HG02943 (cell line): ENCODE measurements around the gene PLCB4.
"Not testable (repeated sequence)": the region's sequence is repeated elsewhere in the genome, so short reads cannot be mapped to it uniquely, and the experiment has no call there.

Experiments
- ATAC-seq: cut with Tn5 transposase; IDR thresholded peaks from one replicate; pipeline ENCODE4 v1.9.1; 2021; ENCODE audit warnings: mild to moderate bottlenecking, low read depth, moderate library complexity; ENCODE audit not compliant: unreplicated experiment

Gene PLCB4

DNA sequence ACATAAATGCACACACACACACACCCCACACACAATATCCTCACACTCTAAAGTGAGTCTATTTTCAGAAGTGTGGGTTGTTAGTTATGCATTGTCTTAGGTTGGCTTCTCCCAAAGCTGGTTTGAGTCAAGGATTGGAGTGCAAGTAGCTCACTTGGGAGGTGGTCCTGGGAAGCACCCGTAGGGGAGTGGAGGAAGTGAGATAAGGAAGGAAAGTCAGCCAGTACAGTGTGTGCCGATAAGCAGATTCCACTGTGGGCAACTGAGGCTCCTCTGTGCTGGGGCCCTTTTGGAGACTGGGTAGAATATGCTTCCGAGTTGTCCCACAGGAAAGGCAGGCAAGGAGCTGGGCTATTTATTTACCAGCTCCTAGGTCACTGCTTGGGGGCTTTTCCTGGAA is 67.2 kb downstream of the PLCB4 start:
- ATAC-seq, result no peak

DNA sequence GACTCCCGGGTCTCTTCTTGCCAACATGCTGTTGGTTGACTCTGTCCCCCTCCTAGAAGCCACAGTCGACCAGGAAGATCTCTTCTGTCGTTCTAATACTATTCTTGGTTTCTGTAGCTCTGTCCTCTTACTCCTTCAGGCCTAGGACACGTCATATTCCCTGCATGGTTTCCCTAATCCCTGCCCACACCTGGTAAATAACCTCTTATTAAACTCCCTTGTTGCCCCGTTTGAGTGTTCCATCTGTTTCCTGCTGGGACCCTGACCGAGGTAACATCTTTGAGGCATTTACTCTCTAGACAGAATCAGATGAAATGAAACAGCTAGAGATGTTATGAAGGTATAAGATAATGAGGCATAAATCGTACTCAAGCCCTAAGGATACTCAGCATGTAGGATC is 68.1 kb downstream of the PLCB4 start:
- no peak for ATAC-seq

DNA sequence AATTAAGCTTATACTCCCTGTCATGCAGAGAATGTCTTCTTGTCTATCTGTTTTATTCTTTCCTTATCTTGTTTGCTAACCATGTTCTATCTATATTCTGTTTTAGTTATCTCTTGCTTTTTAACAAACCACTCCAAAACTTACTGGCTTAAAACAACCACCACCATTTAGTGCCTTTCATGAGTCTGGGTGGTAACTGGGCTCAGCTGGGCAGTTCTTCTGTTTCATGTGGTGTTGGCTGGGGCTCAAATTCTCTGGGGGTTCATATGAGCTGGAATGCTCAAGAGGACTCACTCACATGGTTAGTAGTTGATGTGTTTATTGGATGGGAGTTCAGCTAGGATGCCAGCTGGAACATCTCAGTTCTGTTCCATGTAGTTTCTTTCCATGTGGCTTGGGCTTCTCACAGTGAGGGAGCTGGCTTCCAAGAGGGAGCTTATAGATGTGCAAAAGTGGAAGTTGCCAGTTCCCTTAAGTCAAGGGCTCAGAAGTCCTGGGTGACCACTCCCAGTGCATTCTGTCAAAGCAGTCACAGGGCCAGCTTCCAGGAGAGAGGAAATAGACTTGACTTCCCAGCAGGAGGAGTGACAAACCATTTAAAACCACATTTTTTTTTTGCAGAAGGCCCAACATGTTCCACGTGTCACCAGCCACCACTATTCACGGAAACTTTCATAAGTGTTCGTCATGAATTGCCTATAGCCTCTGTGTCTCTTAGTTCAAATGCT is 70.4 kb downstream of the PLCB4 start:
- ATAC-seq, result no peak

DNA sequence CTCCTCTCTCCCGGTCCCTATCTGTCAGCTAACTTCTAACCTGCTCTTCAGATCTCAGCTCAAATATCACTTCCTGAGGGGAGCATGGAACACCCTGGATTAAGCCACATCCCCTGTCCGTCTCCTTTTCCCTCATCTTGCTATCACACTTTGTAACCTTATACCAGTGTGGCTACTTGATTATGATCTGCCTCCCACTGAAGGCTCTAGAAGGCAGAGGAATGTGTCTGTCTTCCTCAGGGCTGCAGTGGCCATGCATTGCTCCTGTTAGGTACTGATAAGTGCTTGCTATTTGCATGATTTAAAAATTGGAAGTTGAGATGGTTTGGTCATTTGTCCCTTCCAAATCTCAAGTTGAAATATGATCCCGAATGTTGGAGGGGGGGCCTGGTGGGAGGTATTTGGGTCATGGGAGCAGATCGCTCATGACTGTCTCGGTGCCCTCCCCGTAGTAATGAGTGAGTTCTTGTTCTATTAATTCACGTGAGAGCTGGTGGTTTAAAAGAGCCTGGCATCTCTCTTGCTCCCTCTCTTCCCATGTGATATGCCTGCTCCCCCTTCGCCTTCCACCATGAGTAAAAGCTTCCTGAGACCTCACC is 71.4 kb downstream of the PLCB4 start:
- no peak for ATAC-seq

DNA sequence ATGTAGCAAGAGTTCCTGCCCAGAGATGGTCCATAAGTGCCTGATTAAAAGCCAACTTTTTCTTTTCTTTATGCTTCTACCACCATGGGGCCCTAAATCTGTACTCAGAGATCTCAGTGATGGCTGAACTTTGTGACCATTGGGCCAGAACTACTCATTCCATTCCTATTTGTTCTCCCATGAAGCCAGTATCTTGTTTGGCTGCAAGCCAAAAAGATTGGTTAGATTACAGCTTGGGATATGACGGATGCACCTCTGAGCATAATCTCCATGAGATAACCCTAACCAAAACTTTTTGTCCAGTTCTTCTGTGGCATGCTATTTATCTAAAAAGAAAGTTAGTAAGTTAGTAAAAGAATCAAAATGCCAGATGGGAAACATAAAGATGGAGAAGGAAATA is 72.2 kb downstream of the PLCB4 start:
- no peak for ATAC-seq

DNA sequence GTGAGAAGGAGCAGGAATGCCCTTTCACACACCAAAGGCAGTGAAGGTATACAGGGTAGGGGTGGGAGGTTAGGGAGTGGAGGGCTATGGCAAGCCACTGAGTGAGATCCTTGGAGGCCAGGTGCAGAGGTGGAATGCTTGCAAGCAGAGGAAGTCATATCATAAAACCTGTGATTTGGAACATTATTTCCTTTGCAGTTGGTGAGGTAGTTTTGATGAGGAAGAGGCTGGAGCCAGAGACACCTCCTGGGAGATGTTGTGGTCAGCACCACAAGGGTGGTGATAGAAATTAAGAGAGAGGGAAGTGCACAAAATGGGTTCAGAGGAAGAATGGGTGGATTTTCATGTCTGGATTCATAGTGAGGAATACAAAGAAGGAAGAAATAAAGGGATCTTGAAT is 73.0 kb downstream of the PLCB4 start:
- ATAC-seq, result no peak

DNA sequence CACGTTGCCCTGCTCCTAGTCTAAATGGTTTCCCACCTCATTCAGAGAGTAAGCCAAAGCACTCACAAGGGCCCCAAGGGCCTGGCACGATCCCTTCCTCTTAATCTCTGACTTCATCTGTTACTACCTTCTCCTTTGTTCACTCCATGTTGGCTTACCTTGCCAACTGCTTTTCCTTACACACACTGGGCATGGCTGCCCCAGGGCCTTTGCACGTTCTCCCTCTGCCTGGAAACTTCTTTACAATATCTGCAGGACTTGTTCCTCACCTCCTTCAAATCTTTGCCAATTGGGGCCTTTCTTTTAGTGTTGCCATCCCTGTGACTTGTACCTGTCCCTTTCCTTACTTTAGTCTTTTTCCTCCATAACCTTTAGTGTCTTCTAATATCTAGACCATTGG is 73.9 kb downstream of the PLCB4 start:
- no peak for ATAC-seq

DNA sequence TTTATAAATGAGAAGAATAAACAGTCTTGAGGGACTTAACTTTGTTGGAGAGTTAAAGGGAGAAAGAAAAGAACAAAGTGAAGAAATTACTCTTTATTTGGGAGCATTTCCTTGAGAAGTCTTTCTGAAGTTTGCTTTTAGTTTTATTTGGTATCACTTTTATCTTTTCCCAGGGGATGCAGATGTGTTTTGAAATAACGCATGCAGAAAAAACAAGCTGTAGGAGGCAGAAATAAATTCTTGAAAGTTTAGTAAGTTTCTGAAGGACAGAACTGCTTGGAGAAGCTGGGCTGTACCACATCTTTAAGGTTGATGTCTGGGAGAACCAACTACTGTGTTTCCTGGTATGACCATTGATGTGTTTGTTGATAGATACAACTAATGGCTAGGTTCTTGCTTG is 75.0 kb downstream of the PLCB4 start:
- no peak for ATAC-seq

DNA sequence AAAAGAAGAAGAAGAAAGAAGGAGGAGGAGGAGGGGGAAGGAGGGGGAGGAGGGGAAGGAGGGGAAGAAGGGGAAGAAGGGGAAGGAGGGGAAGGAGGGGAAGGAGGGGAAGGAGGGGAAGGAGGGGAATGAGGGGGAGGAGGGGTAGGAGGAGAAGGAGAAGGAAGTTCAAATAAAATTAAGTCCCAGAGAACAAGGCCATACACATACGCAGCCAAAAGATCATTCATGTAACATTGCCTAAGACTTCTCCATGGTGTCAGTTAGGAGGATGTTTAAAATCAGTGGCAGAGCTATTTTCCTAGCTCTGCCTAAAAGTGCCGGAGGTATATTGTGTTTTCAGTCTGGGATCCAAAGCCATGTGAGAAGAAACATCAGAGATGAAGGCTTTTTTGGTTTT is 75.8 kb downstream of the PLCB4 start:
- ATAC-seq, result no peak

DNA sequence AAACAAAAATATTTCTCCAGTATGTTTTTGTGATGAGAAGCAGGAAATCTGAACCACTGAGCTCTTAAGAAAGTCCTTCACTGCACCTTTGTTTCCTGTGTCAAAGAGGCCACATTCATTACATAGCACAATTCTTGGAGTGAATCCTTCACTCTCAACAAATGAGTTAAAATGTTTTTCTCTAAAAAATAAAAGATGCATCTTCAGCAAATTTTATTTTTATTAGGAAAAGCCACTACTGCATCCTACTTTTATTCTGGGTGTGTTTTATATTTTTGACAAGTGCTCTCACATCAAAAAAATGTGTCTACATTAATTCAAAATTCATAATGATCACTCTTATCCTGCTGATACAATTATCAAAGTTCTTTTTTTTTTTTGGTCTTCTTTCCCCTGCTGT is 76.3 kb downstream of the PLCB4 start:
- ATAC-seq, result no peak

DNA sequence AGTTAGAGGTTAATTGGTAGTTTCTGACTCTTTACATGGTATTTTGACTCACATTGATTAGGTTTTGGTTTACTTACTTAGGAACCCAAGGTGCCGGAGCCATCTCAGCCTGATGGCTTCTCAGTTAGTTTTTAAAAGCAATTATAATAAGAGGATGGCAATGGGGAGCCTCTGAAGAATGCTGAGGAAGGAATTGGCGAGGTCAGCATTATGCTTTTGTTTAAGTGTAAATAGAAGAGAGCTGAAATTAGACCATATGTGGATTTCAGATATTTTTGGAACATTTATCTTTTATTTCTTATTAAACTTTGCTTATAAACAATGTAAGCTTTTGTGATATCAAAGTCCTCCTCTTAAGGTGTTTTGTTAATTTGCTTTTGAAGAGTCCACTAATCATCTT is 77.8 kb downstream of the PLCB4 start:
- ATAC-seq, result no peak

DNA sequence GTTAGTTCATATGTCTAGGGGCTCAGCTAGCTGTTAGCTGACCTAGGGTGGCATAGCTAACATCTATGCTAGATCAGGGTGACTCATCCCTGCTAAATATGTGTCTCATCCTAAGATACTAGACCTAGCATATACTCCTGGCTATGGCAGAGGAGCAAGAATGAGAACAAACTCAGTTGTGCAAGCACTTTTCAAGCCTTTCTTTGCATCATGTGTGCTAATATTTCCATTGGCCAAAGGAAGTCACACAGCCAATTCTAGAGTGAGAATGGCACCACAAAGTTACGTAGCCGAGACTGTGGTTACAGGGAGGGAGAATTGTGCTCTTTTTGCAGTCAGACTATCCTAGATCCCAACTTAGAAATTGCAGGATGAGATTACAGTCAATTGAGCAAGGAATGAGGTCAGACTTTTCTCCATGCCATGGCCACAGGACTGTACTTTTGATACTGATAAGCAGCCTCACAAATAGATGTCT is 78.7 kb downstream of the PLCB4 start:
- ATAC-seq, result no peak

DNA sequence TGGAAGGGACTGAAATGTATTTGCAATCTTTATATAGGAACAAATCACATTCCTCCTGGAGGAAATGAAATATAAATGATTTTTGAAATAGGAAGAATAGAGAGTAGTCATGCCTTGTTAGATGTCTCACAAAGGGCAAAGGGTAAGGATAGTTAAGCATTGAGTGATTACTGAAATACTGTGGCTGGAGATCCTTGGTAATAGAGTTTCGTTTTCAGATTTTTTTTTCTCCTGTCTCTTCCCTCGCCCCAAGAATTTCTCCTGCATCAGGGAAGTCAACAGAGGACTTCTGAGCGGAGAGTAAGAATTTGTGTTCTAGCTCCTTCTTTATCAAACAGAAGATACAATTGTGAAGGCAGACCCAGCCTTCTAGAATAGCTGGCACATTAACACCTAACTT is 79.4 kb downstream of the PLCB4 start:
- ATAC-seq, result no peak

DNA sequence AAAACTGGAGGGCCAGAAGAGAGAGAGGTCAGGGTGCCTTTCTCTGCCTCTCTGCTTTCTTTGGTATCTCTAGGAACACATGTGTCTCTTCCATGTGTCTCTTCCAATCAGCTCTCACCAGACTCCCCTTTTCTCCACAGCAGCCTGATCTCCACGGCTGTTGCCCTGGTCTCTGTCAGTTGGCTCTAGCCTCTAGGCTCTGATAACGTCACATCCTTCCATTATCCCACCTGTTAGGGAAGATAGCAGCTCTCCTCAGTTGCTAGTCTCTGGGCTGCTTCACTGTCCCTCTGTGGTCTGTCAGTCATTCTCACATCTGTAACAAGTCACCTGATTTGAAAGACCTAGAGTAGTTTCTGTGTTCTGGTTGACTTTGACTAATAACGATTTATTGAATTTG is 80.2 kb downstream of the PLCB4 start:
- ATAC-seq, result no peak

DNA sequence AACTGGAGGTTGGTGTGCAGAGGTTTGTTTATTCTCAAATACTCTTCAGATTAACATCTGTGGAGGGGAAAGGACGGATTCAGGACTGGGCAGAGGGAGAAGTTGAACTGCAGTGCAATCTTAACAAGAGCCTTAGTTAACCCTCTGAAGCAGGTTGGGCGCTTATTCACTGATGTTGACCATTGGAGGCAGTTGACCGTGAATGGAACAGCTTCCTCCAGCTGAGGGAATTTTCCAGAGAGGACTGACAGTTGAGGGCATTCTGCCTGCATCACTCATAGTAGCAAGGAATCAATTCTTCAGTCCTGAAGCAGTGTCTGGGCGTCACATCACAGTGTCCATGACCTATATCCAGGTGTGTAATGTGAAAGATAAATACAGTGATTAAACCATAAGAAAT is 80.9 kb downstream of the PLCB4 start:
- ATAC-seq, result no peak

DNA sequence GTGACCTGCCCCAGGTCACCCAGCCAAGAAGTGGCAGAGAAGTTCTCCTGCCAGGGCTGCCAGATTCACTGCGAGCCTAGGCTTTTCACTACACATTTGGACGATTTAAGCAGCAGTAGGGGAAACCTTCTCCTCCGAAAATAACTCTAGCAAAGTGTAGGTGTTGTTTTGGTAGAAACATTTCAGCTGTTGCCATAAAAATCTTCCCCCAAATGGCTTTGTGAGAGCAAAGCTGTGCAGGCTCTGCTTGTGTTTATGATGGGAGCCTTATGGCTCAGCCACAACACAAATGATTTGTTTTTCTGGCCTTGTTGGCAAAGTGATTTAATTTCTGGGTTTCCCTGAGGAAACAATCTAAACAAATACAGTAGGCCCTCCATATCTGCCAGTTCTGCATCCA is 81.8 kb downstream of the PLCB4 start:
- ATAC-seq, result no peak

DNA sequence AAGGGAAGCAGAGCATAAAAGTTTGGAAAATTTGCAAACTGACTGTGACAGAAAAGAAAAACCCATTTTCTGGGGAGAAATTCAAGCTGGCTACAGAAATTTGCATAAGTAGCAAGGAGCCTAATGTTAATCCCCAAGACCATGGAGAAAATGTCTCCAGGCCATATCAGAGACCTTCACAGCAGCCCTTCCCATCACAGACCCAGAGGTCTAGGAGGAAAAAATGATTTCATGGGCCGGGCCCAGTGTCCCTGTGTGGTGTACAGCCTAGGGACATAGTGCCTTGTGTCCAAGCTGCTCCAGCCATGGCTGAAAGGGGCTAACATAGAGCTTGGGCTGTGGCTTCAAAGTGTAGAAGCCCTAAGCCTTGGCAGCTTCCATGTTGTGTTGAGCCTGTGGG is 83.3 kb downstream of the PLCB4 start:
- not testable (repeated sequence) for ATAC-seq

DNA sequence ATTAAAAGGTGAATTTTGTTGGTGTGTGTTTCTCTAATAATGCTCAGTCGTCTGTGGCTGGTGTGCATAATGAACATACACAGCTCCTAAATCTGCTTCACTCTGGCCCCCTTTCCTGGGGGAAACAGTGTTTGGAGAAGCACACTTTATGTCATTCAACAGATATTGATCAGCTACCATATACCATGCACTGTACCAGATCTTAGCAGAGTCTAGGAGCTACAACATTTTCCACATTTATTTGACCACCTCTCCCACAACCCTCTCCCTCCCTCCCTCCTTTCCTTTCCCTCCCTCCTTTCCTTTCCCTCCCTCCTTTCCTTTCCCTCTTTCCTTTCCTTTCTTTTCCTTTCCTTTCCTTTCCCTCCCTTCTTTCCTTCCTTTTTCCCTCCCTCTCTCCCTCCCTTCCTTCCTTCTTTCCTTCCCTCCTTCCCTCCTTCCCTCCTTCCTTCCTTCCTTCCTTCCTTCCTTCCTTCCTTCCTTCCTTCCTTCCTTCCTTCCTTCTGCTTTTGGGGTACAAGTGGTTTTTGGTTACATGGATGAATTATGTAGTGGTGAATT is 85.7 kb downstream of the PLCB4 start:
- ATAC-seq, result no peak

DNA sequence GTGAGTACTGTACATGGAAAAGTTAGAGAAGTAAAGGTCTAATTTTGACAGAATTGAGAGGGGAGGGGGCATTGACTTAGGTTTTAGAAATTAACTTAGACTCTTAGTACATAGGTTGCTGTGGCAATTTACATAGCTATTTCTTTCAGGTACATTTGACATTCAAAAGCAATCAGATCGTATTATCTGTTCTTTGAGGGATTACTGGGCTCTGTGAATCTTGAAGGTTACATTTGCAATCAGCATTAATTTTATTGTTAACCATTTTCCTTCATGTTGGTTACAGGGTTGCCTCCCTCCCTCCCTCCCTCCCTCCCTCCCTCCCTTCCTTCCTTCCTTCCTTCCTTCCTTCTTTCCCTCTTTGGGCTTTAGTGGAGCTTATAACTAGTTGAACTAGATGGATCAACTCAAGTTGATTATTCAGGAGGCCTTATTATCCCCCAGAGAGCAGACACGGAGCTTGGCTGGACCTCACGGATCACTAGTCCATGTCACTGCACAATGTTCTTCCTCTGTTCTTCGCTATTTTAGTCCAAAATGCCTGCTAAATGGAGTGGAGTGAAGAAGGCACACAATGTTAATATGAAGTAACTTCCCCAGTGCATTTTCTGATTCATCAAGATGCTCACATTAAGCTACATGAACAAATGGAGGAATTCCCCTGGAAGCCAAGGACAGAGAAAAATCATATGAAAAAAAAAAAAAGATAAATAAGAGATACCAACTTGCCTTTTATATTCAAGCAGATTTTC is 87.8 kb downstream of the PLCB4 start:
- ATAC-seq, result no peak

DNA sequence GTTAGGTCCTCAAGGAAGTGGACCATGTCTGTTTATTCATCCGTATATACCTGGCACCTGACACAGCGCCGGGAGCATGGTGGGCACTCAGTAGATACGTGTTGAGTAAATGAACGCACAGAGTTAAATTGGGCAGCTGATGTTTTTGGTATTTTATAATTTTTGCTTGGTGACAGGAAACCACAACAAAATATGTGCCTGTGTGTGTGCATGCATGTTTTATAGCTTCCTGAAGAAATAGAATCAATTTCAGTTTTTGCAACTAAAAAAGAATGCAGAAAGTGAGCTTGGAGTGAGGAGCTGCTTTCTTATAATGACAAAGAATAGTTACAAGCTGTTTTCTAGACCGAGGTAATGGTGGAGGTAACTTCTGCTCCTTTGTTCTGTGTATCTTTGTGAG is 91.4 kb downstream of the PLCB4 start:
- no peak for ATAC-seq

DNA sequence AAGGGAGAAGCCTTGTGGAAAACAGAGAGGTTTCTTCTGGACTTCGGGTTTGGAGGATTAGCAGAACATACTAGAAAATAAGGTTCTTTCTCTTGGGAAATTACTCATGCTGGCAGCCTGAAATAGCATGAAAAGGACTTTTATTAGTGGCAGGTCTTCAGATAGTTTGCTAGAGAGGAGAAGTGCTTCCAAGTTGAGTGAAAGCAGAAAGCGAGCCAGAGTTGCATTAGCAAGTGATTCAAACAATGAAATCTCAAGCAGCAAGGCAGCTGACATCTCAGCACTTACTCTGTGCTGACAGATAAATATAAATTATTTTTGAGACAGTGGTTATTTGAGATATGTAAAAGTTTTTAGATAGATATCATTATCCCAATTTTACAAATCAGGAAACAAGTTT is 91.9 kb downstream of the PLCB4 start:
- no peak for ATAC-seq
